SU-DHL-6 (cell line): ENCODE measurements around the gene DAPK2.

Experiments used
- H2AFZ ChIP-seq: fragments of 200-600 bp; sonication (generic); 2 replicates; pipeline ENCODE4 v1.6.1; 2014; ENCODE audit warnings: low read depth, mild to moderate bottlenecking, moderate library complexity, mixed read lengths, antibody characterized with exemption, low read length; ENCODE audit not compliant: severe bottlenecking
- H3F3A ChIP-seq: fragments of 200-600 bp; shearing (Covaris generic); 2 replicates; pipeline ENCODE4 v1.6.0; 2016; ENCODE audit warnings: antibody characterized with exemption, mild to moderate bottlenecking; ENCODE audit not compliant: insufficient read depth
- H3K27ac ChIP-seq: fragments of 200-600 bp; sonication (generic); 2 replicates; pipeline ENCODE4 v1.5.1; 2016; ENCODE audit warnings: low read depth, mild to moderate bottlenecking, low read length, moderate library complexity, mixed read lengths
- H3K27me3 ChIP-seq: fragments of 200-600 bp; sonication (generic), shearing (Covaris generic); 2 replicates; pipeline ENCODE4 v1.6.0; 2014; ENCODE audit warnings: mild to moderate bottlenecking, low read length
- H3K36me3 ChIP-seq: fragments of 200-600 bp; sonication (generic); 2 replicates; pipeline ENCODE4 v1.6.1; 2014; ENCODE audit warnings: mild to moderate bottlenecking, low read length, mixed read lengths
- H3K4me2 ChIP-seq: fragments of 300-600, 200-600 bp; shearing (Covaris generic), sonication (generic); 2 replicates; pipeline ENCODE4 v1.6.0; 2014; ENCODE audit warnings: low read length, low read depth, mild to moderate bottlenecking; ENCODE audit not compliant: poor library complexity, severe bottlenecking
- H3K4me3 ChIP-seq: fragments of 200-600 bp; sonication (generic); 2 replicates; pipeline ENCODE4 v1.5.1; 2014; ENCODE audit warnings: antibody characterized with exemption, low read length, mild to moderate bottlenecking, mixed read lengths; ENCODE audit not compliant: insufficient read depth, poor library complexity, severe bottlenecking
- H3K79me2 ChIP-seq: fragments of 200-600 bp; sonication (generic); 2 replicates; pipeline ENCODE4 v1.6.1; 2014; ENCODE audit warnings: mild to moderate bottlenecking, low read length, moderate library complexity; ENCODE audit not compliant: insufficient read depth
- H3K9ac ChIP-seq: fragments of 200-600 bp; sonication (generic); 2 replicates; pipeline ENCODE4 v1.7.0; 2014; ENCODE audit warnings: mild to moderate bottlenecking, low read length
- H3K9me2 ChIP-seq: fragments of 200-600 bp; sonication (generic); replicated peaks from 2 replicates; pipeline ENCODE4 v1.6.1; 2014; ENCODE audit warnings: low read length; ENCODE audit not compliant: insufficient read depth
- H3K9me3 ChIP-seq: fragments of 200-600 bp; sonication (generic); 2 replicates; pipeline ENCODE4 v1.6.1; 2014; ENCODE audit warnings: low read length, mixed read lengths; ENCODE audit not compliant: insufficient read depth
- H4K20me1 ChIP-seq: fragments of 200-600 bp; sonication (generic); 2 replicates; pipeline ENCODE4 v1.6.1; 2014; ENCODE audit warnings: low read depth, mild to moderate bottlenecking, antibody characterized with exemption, low read length, moderate library complexity, mixed read lengths
- EZH2phosphoT487 ChIP-seq: fragments of 200-600 bp; sonication (generic), shearing (Covaris generic); conservative IDR thresholded peaks from 2 replicates; pipeline ENCODE4 v1.6.1; 2018; ENCODE audit warnings: mild to moderate bottlenecking, antibody characterized with exemption, low read length, moderate library complexity, mixed read lengths
- TF ChIP-seq, protein P1 (sequence below): fragments of 200-600 bp; sonication (generic); IDR thresholded peaks from one replicate; pipeline ENCODE4 v1.5.1; 2017; ENCODE audit warnings: antibody characterized with exemption, mild to moderate bottlenecking, low read length, moderate library complexity; ENCODE audit not compliant: insufficient read depth, poor library complexity, severe bottlenecking

DAPK2 gene

DNA sequence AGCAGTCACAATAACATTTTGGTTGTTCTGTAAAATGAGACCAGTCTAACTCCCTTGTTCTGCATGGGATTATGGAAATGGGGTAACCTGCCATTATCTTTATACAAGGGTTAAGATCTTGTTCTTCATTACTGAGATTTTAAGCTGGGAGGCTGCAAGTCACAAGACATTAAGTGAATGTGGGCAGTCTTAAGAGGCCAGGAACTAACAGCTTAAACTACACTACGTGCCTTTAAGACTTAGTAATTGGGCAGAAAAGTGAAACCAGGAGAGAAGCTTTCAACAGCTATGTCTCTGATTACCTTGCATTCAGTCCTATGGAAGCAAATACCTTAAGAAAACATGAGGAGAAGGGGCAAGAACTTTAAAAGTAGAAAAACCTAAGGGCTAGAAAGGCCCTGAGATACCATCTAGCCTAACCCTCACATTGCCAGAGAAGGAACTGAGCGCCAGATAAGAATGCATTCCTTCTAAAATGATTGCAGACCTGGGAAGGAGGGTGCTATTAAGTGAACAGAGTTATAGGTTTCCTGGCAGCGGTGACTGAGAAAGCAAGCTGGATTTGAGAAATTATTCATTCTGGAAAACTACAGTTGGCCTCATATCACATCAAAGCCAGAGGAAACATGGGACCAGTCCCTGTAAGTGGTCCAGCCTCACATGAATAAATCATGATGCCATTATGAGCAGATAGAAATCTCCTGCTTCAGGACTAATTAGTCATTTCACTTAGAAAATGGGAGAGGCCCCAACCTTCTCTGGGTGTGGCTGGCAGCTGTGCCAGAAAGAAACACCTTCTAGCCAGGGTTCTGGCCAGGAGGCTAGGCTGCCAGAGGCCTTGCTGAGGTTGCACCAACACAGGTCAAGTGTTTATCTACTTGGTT, 32.9 kb downstream of the DAPK2 start:
- no peak overlapping the region for H3K4me3 ChIP-seq
- no peaks in the 10 kb centered on the region for H3K27me3 ChIP-seq

GRCh38 chr15:64011736-64012135, 34.5 kb downstream of the DAPK2 start:
- Histone ChIP-seq H3K4me2 (no peak overlapping the region), H3F3A (no peaks in the 10 kb centered on the region), H3K4me3 (no peak overlapping the region), H4K20me1 (no peaks in the 10 kb centered on the region), H3K27me3 (no peaks in the 10 kb centered on the region), H3K36me3 (no peaks in the 10 kb centered on the region), H3K9me3 (no peaks in the 10 kb centered on the region), H3K9me2 (no peaks in the 10 kb centered on the region), H3K79me2 (no peaks in the 10 kb centered on the region), H3K9ac (no peak overlapping the region), H2AFZ (no peak overlapping the region), H3K27ac (no peak overlapping the region)
- TF ChIP-seq, protein P1, sequence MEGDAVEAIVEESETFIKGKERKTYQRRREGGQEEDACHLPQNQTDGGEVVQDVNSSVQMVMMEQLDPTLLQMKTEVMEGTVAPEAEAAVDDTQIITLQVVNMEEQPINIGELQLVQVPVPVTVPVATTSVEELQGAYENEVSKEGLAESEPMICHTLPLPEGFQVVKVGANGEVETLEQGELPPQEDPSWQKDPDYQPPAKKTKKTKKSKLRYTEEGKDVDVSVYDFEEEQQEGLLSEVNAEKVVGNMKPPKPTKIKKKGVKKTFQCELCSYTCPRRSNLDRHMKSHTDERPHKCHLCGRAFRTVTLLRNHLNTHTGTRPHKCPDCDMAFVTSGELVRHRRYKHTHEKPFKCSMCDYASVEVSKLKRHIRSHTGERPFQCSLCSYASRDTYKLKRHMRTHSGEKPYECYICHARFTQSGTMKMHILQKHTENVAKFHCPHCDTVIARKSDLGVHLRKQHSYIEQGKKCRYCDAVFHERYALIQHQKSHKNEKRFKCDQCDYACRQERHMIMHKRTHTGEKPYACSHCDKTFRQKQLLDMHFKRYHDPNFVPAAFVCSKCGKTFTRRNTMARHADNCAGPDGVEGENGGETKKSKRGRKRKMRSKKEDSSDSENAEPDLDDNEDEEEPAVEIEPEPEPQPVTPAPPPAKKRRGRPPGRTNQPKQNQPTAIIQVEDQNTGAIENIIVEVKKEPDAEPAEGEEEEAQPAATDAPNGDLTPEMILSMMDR, result no peak
- TF ChIP-seq EZH2phosphoT487, result no peak

More for the DNA sequence above, 32.9 kb downstream of the DAPK2 start:
- TF ChIP-seq, protein P1, result no peak
- no peak for TF ChIP-seq EZH2phosphoT487
- Histone ChIP-seq H3K27ac (no peak overlapping the region), H3K4me2 (no peak overlapping the region), H4K20me1 (no peaks in the 10 kb centered on the region), H3K9me3 (no peaks in the 10 kb centered on the region), H3K9me2 (no peaks in the 10 kb centered on the region), H3K36me3 (no peaks in the 10 kb centered on the region), H3K9ac (no peak overlapping the region), H3F3A (no peaks in the 10 kb centered on the region), H2AFZ (no peak overlapping the region), H3K79me2 (no peaks in the 10 kb centered on the region)

- Histone ChIP-seq H3K4me3 (no peak overlapping the region), H3K27ac (no peak overlapping the region), H2AFZ (no peak overlapping the region), H3K36me3 (no peaks in the 10 kb centered on the region), H3K9ac (no peak overlapping the region), H3F3A (no peaks in the 10 kb centered on the region), H3K79me2 (no peaks in the 10 kb centered on the region), H3K4me2 (no peak overlapping the region), H3K9me3 (no peaks in the 10 kb centered on the region), H3K9me2 (no peaks in the 10 kb centered on the region), H4K20me1 (no peaks in the 10 kb centered on the region), H3K27me3 (no peaks in the 10 kb centered on the region)
- TF ChIP-seq, protein P1, result no peak
- TF ChIP-seq EZH2phosphoT487, result no peak
Observed at GRCh38 chr15:64010719-64011118, 35.6 kb downstream of the DAPK2 start.
